Heart left ventricle (tissue), 13 donors: ENCODE data around the gene RAI1.

Source experiments
- CTCF ChIP-seq, 12 donors: fragments of 200-600 bp; sonication (generic) in 4 of 12; IDR thresholded peaks; one replicate each; pipeline versions ENCODE4 v1.5.0 to v1.8.0; 2018 to 2022; ENCODE audit warnings: antibody characterized with exemption in 12 of 12, mild to moderate bottlenecking in 5 of 12
- POLR2A ChIP-seq, 2 donors: fragments of 450-650 bp; IDR thresholded peaks; one replicate each; pipeline ENCODE4 v1.6.1; 2017; ENCODE audit warnings: antibody characterized with exemption in 2 of 2, mild to moderate bottlenecking in 2 of 2, moderate library complexity in 2 of 2
- donor health status: ischemic (EF 13 %, LVEDD 7.1; RV severe dilation, severe dysfunction).
- donor health status: DM: no; HTN: yes; CAD: no.
- donor health status: DM: no; HTN: no; CAD: no.
- donor health status: ischemic (EF 25% LVEDD 6.9; RV normal size, moderate dysfunction).
- donor health status: ischemic (EF 25% LVEDD 5.7; RV mildly dilated, moderate dysfunction).
- donor health status: ischemic (EF 35%, LVEDD 5.7; RV mildly dilated, moderate dysfunction).
- donor health status: nonischemic (EF 11% LVEDD 7.7; RV severe dilation, severe dysfunction).
- donor health status: DM: yes; HTN: yes; CAD: no.
- donor health status: PGD.
- donor health status: ischemic (EF 29% LVEDD 5.4; RV normal size, mild dysfunction).
- donor health status: nonischemic (EF 23%, LVEDD 6.1; RV moderate dilation, normal function).

GRCh38 chr17:17727111-17727659, 45.9 kb downstream of the RAI1 start:
- TF ChIP-seq POLR2A (IDR thresholded peaks at IDR 0.05), result no peak
- TF ChIP-seq CTCF (IDR thresholded peaks at IDR 0.05), result no peak
